GM21576 (cell line): Measurements from ENCODE around the gene GRIA3.
"Not testable (repeated sequence)": the region's sequence is repeated elsewhere in the genome, so short reads cannot be mapped to it uniquely, and the experiment has no call there.

Source experiments
- ATAC-seq: cut with Tn5 transposase; IDR thresholded peaks from one replicate; pipeline ENCODE4 v1.9.1; 2021; ENCODE audit warnings: mild to moderate bottlenecking, moderate library complexity; ENCODE audit not compliant: unreplicated experiment

Gene GRIA3

DNA sequence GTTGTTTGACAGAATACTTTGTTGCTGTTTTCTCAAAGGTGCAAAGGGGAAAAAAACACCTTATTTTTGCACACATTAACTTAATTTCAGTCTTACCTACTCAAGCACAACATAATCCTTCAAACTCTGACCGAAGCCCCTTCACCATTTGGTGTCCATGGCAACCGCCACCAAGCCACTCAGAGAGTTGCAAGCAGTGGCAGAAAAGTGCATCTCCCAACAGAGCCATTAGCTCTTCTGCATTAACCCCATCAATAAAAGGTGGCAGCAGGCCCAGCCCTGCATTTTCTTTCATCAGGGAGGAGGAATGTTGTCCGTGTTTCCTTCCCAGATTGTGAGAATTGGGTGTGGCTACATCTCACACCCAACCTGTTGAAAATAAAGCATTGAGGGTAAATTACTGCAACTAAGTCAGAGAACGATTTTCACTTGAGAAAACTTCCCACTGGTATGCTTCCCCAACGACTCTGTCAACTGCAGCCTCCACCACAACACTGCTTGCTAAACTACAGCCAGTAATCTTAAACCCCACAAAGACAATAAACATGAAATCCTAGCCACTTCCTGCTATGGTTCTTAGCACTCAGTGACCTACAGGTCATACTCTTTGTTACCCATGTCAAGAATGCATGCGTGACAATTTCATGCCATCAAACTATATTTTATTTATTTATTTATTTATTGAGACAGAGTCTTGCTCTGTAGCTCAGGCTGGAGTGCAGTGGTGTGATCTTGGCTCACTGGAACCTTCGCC, 154.0 kb downstream of the GRIA3 start:
- no peak for ATAC-seq

DNA sequence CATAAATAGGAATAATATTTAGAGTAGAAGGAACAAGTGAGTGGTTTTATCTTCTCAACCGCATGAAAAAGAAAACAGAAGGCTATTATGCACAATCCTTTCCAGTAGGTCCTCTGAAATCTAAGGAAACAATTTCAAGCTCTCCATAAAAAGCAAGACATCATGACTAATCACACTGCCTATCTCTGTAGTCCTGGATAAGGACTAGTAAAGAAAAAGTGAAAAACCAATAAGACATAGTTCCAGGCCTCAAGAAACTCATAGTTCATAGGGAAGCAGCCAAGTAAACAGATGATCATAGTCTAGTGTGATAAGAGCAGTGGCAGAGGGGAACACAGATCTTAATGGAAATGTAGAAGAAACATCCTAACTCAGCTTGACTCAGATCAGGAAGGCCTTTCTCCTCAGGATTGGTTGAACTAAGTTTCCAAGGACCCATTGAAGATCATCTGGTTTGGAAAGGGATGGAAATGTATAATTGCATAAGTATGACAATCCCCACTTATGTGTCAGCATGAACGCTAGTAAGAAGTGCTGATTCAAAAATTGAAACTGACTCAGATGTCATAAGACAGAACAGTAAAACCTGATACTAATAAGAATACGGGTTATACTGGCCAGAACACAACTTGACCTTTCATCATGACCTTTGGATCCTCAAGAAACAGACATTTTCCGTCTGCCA, 155.3 kb downstream of the GRIA3 start:
- ATAC-seq: peak; percentile 56

DNA sequence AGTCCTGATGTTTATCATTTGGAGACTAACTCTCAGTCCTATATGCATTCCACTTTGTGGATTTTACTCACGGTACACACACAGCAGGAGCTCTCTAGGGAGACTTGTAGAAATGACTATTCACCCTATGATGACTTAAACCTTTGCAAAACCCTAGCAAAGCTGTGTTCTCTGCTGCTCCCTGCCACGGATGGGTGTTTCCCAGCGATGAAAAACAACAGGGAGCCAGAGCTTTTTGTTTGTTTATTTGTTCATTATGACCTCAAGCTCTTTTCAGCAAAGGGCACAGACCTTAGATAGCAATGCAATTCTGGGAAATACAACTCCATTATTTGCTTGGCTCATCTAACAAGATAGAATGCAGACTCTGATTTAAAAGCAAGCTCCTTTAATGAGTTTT, 156.6 kb downstream of the GRIA3 start:
- no peak for ATAC-seq

DNA sequence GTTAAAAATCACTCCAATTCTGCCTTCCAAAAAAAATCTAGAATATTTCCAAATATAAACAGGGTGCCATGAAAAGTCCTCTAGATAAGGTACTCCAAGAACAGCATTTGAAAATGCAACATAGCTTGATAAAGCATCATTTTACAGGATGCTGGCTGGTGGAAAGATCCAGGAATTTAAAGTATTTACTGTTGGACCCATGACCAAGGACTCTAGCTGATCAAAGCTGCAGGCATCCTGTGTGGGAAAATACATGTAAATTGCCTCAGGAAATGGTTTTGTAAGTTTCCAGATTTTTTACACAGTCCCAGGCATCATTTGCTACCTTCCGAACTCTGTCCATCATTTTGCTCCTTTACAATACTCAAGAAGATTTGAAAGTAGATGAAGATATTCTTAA, 164.4 kb downstream of the GRIA3 start:
- ATAC-seq: no peak

DNA sequence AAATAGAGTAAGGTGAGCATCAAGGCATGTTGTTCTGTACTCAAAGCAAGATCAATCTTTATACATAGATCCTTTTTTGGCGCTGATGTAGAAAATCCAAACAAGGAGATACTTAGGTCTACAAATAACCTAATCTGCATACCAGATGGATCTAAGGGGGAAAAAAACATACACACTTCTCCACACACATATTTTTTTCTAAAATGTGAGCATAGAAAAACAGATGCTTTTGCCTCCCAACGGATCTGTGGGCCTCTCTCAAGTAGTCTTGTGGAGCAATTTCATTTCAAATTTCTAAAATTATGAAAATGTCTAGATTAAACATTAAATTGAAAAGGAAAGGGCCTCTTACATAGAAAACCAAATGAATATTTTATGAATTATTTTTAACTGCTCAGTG, 166.1 kb downstream of the GRIA3 start:
- no peak for ATAC-seq

DNA sequence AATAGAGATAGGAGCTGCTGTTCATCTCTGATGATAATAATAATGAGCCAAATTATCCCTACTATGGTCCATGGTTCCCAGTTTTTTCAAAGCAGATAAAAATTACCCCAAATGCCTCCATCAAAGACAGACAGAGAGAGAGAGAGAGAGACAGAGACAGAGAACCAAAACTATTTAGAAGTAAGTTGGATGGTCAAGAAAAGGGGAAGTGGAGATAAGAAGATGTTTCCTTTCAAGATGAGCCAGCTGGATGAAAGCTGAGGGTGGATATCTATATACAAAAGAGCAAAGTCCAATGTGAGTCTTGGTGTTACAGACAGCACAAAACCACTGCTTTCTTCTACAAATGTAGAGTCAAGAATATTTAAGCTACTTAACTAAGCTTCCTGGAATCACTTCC, 173.9 kb downstream of the GRIA3 start:
- ATAC-seq: peak; percentile 94

DNA sequence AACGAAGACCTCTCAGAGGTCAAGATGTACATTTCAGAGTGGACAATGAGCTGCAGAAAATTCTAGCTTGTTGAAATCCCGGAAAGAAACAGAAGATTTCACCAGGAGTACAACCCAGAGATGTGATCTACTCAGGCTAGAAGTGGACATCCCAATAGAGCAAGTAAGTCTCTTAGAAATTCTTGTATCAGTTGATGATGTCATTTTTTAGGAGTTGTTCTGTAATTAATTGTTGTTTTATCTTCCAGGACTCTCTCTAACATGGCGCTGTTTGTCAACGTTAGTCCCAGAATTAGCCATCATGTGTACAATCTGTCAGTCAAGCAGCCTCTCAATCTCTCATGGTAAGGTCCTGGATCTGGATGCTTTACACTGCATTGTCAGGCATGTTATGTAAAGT, 174.4 kb downstream of the GRIA3 start:
- ATAC-seq: no peak

GRCh38 chrX:123361371-123361770, 177.3 kb downstream of the GRIA3 start:
- ATAC-seq: no peak

- ATAC-seq: not testable (repeated sequence)
Observed at GRCh38 chrX:123386196-123386595, 202.1 kb downstream of the GRIA3 start.

DNA sequence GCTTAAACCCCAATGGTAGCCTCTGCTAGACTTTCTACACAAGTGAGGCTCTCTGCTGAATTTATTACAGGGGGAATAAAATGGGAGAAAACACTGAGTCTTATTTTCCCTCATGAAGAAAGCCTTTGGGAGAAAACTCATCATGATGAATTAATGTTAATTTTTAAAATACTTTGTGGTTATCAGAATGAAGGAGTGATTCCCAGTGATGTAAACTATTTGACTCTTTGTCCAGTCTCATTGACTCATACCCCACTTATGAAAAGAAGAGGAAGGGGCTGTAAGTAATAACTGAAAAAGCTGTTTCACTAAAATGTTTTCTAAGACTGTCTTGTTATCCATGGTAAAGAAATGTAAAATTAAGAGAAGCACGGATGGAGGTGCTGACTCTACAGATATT, 208.8 kb downstream of the GRIA3 start:
- no peak for ATAC-seq

DNA sequence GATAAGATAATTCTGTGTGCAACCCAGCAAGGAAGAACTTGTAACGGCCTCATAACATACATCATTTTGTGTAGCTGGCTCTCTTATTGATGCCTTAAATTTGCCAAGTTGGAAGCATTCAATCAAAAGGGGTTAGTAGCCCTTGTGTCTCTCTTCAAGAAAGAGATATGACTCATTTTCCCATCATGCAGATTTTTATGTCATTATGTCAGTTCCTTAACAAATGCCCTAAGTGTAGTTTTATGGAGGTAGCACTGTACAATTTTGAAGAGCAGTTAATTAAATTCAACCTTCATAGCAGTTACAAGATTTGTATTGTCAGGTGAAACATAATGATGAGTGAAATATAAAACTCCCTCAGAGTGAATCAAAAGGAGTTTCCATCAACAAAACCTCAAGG, 215.6 kb downstream of the GRIA3 start:
- ATAC-seq: no peak

DNA sequence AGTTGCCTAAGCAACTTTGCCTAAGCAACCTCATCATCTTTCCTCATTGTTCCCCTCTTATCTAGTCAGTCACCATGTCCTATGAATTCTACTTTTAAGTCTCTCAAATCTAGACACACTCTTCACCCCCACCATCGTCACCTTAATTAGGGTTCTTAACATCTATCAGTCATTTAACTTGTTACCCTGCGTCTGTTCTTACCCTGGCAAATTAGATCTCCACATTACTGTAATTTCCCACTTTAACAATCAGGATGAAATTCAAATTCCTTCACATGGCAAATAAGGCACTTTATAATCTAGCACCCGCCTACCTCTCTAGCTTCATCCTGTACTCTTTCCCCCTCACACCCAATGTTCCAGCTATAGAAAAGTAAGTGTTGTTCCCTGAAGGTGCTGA, 221.2 kb downstream of the GRIA3 start:
- ATAC-seq: no peak

DNA sequence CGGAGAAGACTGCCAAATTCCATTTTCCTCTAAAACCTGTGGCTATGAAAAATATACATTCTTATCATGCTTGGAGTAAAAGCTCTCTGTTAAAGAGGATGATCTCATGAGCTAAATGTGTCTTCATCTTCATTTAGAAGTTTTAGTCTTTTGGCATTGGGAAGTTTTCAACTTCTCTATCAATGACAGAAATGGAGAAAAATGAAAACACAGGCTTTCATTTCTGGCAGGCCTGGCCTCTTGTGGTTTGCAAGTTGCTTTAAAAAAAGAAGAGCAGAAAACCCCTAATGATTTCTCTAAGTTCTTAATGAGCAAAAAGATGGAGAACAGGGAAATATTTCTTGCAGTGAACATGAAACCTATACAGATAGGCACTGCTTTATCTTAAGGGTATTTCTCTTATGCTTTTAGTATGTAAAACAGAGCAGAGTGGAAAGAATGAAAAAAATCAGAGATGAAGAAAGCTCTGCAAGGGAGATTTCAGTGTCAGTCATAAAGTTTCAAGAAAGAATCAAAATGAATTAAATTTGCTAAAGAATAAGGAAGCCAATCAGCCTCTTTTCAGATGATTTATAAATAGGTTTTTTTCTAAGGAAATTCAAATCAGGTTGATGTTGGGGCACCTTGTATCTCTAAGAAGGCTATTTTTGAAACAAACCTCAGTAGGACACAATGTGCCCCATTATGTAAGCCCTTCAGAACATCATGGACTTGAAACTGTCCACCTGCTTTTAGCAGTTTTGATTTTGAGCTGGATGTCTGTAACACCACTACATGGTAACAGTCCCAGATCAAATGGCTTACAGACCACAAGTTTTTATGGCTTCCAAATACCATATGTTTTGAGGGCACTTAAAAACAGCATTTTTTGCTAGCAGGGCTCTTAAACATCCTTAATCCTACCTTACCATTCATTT, 225.0 kb downstream of the GRIA3 start:
- peak; percentile 46 for ATAC-seq

- no peak for ATAC-seq
Observed at GRCh38 chrX:123422875-123423274, 238.8 kb downstream of the GRIA3 start.

- peak; percentile 87 for ATAC-seq
Observed at GRCh38 chrX:123424546-123424945, 240.5 kb downstream of the GRIA3 start.

DNA sequence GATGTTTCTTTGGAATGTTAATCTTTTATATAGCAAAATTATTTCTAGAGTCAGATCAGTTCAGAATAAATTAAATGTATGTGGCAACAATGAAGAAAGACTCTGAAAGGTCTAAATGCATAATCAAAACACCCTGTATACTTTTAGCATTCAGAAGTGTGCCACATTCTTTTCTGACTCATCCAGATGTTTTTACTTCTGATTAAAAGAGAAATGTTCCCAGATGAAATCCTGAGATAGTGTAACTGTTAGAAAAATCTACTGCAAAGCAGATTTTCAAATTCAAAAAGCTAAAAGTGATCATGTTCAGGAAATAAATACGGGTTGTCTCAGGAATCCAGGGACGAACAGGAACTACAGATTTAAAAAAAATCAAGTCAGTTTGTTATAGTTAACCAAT, 241.4 kb downstream of the GRIA3 start:
- no peak for ATAC-seq

GRCh38 chrX:123425904-123426303, 241.8 kb downstream of the GRIA3 start:
- no peak for ATAC-seq

GRCh38 chrX:123432361-123433150, 248.5 kb downstream of the GRIA3 start:
- ATAC-seq: no peak

DNA sequence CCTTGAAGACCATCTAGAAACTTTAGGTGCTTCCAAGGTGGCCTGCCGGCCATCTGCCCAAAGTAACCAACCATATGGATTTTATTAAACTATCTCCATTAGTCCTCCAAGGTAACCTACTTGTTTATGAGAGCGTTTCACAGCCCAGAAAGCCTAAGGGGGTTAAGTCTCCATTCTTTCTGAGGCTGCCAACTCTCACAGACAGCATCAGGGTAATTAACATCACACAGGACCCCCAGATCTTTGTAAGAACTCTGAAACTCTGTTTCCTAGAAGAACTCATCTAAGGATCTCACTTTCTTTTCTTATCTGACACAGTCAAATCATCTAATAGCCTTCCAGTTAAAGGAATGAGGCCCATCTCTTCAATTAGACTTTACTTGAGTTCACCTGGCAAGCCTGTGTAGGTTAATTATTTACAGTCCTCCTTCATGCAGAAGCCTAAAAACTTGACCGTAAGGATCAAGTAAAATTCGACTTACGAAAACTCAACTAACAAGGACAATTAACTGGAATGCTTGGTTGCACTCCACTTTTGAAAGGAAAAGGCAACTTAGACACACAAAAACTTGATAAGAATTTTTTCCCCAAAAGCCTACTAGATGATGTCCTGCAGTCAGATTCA, 252.5 kb downstream of the GRIA3 start:
- no peak for ATAC-seq

DNA sequence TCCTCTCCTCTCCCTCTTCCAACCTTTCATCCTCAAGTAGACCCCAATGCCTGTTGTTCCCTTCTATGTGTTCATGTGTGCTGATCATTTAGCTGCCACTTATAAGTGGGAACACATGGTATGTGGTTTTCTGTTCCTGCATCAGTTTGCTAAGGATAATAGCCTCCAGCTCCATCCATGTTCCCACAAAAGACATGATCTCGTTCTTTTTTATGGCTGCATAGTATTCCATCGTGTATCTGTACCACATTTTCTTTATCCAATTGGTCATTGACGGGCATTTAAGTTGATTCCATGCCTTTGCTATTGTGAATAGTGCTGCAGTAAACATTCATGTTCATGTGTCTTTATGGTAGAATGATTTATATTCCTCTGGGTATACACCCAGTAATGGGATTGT, 255.8 kb downstream of the GRIA3 start:
- ATAC-seq: not testable (repeated sequence)
